ENCODE measurements around the gene NHSL1. TPM values are rescaled to one million over a fixed set of nuclear protein-coding genes. Genes with fewer than 3 reads are reported as not detected.

The NHSL1 gene
- total RNA-seq, 1 donor from 2014 or later = 30.2 TPM

DNA sequence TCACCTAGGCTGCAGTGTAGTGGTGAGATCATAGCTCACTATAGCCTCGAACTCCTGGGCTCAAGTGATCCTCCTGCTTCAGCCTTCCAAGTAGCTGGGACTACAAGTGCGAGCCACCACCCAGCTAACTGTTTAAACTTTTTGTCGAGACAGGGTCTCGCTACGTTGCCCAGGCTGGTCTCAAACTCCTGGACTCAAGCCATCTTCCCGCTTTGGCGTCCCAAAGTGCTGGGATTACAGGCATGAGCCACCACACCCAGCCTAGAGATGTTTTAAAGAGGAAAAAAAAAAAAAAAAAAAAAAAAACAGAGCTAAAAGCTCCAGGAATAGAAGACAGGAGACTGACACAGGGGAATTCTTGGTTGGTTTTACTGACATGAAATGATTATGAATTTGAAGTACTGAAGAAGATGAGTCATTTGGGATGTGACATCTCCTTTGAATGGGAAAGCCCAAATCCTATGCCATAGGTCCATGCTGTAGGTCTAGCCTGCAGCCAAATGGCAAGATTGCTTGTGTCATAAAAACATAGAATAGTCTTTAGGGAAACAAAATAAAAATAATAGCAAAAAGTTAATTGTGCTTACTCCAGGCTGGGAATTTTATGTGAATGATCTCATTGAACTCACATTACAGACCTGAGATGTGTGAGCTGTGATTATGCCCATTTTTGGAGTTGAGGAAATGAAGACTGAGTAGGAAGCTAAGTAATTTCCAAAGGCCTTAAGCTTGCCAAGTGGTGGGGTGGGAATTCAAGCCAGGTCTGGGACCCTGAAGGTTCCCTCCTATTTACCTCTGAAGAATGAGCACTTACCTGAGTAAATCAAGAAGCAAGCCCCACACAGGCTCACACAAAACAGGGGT lies 24.3 kb upstream of the NHSL1 start:
- DNase-seq (ENCODE audit: low read depth in 2 of 2) = peak in 1 of 2 donors; percentile 54

DNA sequence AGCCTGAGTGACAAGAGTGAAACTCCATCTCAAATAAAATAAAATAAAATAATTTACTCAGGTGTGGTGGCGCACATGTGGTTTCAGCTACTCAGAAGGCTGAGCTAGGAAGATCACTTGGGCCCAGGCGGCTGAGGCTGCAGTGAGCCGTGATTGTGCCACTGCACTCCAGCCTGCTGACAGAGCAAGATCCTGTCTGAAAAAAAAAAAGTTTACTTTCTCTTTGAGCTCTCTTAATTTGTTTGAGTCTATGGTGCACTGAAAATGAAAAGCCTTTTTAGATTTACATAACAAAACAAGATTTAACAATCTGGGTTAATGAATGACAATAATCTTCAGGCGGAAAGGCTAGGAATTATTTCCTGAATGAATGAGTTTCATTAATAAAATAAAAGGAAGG lies 23.3 kb upstream of the NHSL1 start:
- DNase-seq (ENCODE audit: low read depth in 2 of 2) = no peak

DNA sequence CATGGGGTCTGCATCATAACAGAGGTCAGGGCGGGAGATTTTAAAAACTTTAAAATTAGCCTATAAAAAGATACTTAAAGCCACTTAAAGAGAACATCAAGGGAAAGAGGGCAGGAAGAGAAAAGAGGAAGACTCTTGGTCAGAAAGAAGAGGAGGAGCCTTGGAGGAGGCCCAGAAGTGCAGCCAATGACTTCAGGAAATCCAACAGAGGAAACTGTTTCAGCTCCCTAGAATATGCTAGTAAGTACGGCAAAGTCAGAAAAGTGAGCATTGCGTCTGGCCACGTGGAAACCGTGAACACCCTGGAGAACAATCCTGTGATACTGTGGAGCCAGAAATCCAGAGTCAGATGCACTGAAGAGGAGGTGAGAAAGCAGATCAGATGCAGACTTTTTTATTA lies 22.5 kb upstream of the NHSL1 start:
- peak in 1 of 2 donors; percentile 65 for DNase-seq (ENCODE audit: low read depth in 2 of 2)

DNA sequence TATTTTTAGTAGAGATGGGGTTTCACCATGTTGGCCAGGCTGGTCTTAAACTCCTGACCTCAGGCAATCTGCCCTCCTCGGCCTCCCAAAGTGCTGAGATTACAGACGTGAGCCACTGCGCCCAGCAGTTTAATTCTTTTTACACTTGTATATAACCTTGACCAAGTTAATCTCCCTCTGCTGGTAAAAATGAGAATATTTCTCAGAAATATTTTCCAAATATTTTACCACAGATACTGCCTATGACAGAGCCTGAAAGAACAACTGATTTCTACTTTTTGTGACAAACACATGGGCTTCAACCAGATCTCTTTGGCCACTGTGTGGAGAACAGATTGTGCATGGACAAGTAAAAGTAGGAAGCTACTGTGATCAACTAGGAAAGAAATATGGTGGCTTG lies 21.2 kb upstream of the NHSL1 start:
- DNase-seq (ENCODE audit: low read depth in 2 of 2) = peak in 1 of 2 donors; percentile 39

DNA sequence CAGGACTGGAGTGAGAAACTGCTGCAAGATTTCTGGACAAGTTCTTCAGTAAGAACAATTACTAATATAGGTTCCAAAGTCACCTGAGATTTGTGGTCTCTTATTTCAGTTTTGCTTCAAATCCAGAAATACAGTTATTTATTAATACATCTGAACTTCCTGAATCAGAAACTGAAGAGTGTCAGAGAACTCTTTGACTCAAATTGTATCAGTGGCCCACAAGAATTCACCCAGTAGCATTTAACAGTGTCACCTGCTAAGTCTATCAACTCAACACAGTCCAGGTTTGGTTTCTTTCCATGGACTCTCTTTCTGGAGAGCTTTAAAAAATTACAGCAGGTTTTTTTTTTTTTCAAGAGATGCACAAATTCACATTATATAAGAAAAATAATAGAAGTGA lies 18.8 kb upstream of the NHSL1 start:
- DNase-seq (ENCODE audit: low read depth in 2 of 2) = no peak

DNA sequence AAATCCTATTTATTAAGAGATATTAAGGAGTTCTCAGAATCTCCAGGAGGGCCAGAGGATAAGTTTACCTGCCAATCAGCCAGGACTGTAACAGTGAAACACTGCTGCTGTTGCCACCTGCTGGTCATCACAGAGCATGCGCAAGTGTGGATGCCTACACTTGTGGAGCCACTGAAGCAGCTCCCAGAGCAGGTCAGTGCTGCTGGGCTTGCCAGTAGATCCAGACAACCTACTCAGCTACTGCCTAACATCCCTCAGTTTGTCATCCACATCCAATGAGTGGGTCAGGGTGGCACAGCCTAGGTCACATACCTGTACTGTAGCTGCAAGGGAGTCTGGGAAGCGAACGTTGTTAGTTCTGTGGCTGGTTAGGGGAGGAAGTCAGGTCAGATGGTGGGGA lies 18.3 kb upstream of the NHSL1 start:
- DNase-seq (ENCODE audit: low read depth in 2 of 2) = peak; percentile 59 to 62

DNA sequence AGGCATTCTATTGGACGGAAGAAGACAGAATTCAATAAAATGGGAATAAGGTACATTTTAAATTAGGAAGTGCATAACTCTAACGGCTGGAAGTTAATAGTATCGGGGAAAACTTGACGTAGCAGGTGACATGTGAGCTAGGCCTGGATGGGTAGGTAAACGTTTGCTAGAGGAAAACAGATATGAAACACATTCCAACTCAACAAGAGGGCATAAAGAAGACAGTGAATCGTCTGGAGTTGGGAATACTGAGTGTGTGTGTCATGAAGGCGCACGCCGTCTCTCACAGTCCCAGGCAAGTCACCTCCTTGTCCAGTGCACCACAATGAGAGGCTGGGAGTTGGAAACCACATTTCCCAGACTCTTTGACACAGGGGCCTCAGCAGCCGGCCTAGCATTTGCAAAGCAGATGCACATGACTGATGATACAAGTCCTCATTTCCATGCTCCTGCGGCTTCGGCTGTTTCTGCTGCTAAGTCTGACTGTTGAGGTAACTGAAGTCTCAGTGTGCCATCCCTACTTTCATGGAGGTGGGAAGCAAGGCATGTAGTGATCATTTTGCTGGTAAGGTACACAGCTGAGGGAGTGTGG lies 16.5 kb upstream of the NHSL1 start:
- DNase-seq (ENCODE audit: low read depth in 2 of 2) = no peak

DNA sequence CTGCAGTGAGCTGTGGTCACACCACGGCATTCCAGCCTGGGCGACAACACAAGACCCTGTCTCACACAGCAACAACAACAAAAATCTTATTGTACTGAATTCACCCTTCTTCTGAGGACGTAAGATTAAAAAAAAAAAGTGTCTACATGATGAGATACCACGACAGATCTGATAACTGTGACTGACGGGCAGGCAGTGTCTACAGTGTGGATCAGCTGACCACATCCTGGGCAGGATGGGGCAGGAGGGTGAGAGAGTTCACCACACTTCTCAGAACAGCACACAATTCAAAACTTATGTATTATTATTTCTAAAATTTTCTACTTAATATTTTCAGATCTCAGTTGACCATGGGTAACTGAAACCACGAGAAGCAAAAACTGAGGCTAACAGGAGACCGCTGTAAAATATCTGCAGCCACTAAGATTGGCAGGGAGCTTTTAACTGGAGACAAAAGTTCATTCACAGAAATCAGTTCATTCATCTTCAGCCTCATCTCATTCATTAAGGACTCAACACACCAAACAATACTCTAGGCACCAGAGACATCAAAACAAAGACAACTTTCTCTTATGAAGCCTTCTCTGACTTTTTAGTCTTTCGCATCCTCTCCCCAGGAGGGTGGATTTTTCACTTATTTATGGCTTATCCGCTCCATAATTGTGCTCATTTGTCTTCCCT lies 15.7 kb upstream of the NHSL1 start:
- DNase-seq (ENCODE audit: low read depth in 2 of 2) = no peak

DNA sequence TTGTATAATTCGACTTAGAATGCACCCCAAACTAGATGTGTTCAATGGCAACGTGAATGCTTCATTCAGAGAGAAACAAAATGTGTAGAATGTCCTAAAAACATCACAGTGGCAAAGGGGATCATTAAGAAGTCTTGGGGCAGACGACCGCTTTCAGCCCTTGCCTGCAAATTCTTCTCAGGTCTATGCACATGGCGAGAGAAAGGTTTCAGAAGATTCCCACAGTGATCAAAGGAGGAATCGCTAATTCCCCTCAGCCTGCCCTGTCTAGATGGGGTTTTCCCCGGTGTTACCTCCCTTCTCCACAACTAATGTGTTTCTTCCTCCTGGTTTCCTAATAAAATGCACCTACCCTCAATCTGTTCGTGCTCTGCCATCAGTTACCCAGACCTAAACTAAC lies 13.3 kb upstream of the NHSL1 start:
- no peak for DNase-seq (ENCODE audit: low read depth in 2 of 2)

DNA sequence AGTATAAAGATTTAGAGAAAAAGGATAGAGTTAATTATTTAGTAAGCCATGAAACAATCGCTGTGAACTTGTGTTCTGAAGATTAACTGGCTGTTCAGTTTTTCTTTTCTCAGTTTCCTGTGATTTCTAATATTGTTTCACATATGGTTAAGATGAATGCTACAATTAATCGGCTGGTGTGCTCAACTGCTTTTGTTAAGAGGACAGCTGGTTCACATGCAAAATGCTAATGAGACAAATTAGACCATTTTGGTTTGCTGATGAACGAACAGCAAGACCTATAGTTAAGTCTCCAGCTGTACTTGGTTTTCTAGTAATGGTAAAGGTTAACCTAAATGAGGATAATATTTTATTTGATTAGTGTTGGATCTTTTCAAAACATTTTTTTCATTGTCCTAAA lies 10.8 kb upstream of the NHSL1 start:
- no peak for DNase-seq (ENCODE audit: low read depth in 2 of 2)

DNA sequence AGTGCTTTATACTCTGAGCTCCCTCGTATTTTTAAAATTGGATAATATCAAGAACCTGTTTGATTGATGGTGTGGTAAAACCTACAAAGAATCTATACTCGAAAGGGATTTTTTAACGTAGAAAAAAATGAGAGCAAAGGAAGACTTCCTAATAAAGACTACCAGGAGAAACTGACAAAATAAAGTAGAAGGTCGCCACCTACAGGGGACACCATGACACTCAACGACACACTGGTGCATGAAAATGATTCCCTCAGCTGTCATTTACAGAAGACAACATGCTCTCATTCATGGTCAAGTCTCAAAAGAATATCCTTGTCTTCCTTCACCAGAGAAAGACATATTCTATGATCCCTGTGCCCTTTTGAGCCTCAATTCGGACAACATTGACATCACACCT lies 10.1 kb upstream of the NHSL1 start:
- peak; percentile 56 to 72 for DNase-seq (ENCODE audit: low read depth in 2 of 2)

DNA sequence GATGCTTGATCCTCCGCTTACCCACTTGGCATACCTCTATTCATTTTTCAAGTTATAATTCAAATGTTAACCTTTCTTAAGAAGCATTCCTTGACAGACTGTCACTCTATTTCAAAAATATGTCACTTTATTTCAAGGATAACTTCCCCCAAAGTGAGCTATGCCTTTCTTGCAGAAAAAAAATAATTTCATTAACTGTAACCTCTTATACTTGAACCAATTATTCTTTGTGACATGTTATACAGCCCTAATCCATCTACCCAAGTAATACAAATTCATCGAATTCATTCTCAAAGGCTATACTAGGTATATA lies 9.3 kb upstream of the NHSL1 start:
- DNase-seq (ENCODE audit: low read depth in 2 of 2) = no peak

DNA sequence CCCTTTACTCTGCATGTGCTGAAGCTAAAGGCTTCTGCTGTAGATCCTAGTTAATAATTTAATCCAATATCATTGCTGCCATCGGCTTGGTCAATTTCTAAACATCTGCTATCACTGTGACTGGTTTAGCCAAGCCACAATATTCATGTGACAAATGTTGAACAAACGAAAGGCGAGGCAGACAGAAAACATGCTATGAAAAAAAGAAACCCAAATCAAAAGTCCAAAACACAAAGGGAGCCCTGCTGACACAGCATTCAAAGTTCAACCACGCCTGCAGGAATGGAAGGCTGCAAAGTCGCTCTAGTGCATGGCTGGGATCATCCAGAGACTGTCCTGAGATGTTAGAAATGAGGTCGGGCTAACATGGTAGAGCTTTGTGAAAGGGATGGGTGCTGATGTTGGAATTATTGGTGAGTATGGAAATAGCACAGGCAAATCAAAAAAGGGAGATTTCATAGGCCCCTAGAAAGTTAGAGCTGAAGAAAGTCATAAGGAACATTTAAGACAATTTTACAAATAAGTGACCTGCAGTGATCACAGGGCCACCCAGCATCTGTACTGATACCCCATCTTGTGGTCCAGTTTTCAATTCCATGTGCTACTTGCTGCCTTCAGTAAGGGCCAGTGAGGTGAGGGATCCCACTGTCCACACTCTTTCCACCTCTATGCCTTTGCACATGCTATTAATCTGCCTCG lies 8.8 kb upstream of the NHSL1 start:
- DNase-seq (ENCODE audit: low read depth in 2 of 2) = no peak

DNA sequence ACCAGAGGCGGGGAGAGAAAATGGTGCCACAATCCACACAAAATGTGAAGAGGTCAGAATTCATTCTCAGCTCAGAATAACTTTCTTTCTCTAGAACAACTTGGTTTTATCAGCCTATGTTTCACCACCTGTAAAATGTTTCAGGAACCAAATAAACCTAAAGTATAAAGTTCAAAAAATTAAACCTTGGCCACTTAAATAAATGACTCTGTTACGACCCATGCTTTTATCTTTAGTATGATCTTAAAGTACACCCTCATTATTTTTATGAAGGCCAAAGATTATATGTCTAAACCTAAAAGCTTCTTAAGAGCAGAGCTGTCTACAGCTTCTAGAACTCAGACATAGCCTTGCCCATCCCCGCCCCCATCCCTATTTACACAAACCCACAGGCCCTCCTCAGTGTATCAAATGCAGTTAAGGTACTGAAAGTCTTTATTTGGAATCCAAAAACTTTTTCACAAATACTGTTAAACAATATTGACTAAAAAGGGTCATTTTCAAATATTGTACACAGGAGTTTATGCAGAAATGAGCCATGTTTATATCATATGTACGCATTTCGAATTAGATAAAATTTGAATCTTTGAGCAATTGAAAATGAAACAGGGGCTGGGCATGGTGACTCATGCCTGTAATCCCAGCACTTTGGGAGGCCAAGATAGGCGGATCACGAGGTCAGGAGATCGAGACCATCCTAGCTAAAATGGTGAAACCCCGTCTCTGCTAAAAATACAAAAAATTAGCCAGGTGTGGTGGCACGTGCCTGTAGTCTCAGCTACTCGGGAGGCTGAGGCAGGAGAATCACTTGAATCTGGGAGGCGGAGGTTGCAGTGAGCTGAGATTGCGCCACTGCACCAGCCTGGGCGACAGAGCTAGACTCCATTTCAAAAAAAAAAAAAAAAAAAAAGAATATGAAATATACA lies 5.7 kb upstream of the NHSL1 start:
- DNase-seq (ENCODE audit: low read depth in 2 of 2) = no peak

DNA sequence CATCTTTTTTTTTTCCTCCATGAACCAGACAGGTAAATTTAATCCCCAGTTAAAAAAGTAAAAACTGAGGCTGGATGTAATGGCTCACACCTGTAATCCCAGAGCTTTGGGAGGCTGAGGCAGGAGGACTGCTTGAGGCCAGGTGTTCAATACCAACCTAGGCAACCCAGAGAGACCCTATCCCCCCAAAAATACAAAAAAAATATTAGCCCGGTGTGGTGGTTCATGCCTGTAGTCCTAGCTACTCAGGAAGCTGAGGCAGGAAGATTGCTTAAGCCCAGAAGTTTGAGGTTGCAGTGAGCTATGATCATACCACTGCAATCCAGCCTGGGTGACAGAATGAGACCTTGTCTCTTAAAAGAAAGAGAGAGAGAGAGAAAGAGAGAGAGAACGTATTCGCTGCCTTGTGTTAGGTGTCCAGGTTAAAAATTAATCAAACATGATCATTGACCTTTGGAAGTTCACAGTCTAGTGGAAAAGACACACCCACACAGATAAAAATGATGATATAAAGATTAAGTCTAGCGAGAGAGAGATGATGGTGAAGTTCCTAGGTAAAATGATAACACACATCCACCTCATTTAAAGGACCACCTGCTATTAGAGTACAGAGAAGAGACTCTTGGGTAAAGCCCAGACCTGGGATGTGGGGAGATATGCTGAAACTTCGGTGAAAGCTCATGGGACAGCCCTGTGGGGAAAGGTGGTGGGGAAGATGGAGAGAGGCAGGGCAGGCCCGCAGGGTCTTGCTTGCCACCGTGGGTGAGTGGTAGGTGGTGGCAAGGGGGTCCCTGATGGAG lies 4.8 kb upstream of the NHSL1 start:
- peak in 1 of 2 donors; percentile 19 for DNase-seq (ENCODE audit: low read depth in 2 of 2)

DNA sequence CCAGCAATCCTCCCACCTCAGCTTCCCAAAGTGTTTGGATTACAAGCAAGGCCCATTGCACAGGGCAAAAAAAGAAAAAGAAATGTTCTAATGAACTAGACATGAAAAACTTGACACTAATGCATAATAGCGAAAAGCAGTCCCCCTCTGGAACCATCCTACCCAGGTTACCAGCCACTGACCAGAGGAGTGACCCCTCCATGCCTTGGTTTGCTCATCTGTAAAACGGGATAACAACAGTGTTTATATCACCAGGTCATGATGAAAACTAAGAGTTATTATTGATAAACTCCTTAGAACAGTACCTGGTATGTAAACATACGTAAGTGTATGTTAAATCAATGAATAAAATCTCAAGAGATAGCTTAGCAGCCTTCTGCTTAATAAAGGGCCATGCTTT lies 3.3 kb upstream of the NHSL1 start:
- DNase-seq (ENCODE audit: low read depth in 2 of 2) = no peak

DNA sequence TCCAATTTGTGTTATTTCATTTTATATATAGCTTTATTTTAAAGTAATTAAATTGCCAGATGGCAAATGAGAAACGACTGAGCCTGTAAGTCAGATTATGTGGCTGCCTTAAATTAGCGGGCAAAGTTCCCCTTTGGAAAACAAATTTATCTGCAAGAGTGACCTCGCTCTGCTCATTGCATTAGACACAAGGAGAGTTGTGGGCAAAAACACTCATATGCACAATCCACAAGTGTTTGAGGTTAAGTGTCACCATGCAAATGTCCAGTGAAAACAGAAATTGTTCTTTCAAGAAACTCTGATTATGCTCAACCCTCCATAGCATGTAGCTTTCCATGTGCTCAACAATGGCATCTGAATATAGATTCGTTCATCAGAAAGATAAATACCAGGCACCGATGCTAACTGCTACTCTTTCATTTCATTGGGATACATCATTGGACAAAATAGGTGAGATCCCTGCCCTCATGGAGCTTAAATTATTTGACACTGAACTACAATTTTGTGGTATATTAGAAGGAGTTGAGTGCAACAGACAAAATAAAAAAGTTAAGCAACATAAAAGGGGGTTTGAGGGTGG lies 1.7 kb upstream of the NHSL1 start:
- DNase-seq (ENCODE audit: low read depth in 2 of 2) = no peak

DNA sequence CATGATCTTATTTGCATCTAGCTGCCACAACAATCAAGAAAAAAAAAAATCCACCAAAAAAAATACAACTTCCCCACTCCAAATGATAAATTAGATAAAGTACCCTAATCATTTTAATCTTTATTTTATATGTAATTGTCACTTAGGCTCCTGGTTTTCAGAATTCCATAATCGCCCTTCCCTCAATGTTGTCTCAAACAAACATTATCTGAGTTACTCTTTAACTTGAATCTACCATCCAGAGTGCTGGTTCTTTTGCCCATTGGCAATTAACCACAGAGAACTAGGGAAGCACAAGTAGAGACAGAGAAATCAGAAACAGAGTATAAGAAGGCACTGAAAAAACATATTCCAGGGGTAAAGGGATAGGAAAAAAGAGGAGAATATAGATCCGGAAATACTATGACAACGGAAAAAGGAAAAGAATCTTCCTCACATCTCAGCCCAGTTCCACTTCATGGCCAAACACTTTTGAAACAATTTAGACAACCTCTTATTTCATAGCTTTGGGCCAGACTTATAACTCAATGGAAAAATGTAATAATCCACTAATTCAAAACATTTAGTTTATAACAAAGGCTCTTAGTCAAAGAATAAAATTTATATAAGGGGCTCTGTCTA lies 861 bp upstream of the NHSL1 start:
- DNase-seq (ENCODE audit: low read depth in 2 of 2) = no peak

DNA sequence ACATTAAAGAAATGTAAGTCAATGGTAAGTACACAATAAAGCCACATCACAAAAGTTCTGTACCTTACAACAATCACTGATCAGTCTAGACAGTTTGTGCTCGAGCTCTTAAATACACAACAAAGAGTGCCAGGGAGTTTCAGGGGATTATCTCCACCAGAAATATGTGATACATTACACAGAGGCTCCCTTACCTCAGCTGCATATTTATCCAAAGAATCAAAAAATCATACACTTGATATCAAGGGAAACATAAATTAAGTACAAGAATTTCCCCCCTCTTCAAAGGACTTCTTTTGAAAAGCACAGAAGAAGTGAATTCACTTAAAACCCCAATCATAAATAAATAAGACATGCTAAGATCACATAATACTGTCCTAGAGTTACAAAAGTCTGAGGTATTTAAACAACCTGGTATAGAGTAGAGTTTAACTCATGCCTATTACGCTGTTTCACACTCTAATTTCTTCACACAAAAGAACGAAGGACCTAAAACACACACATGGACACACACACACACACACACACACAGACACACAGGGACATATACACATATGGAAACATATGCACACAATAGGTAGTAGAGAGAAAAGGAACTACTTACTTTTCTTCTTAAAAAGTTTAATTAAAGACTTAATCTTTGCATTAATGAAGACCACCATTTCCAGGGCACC lies 528 bp downstream of the NHSL1 start:
- DNase-seq (ENCODE audit: low read depth in 2 of 2) = no peak

All from lung microvascular endothelial cell (primary cell).